GM12891 (cell line): Measurements from ENCODE around the gene BICC1.

Source experiments
- DNase-seq: peaks from one replicate; pipeline ENCODE4 v3.0.0; 2011; ENCODE audit warnings: low spot score; ENCODE audit not compliant: insufficient read length
- FAIRE-seq: peaks from 2 replicates; lab custom pipeline; 2011; peaks lifted over from hg19 to GRCh38; lab: Jason Lieb, UNC
- PAX5 ChIP-seq: IDR thresholded peaks from 2 replicates; pipeline ENCODE4 v1.6.1; 2011; ENCODE audit warnings: low read length, moderate library complexity, mild to moderate bottlenecking; ENCODE audit not compliant: insufficient read depth, severe bottlenecking
- POLR2A ChIP-seq: IDR thresholded peaks from 2 replicates; pipeline ENCODE4 v1.6.1; 2011; ENCODE audit warnings: low read depth, low read length, control low read depth
- POLR2AphosphoS5 ChIP-seq: IDR thresholded peaks from 2 replicates; pipeline ENCODE4 v1.6.1; 2011; ENCODE audit warnings: low read depth, low read length, control low read depth
- POU2F2 ChIP-seq: IDR thresholded peaks from 2 replicates; pipeline ENCODE4 v1.6.1; 2011; ENCODE audit warnings: low read depth, mild to moderate bottlenecking, control low read depth, low read length, moderate library complexity
- SPI1 ChIP-seq: IDR thresholded peaks from 2 replicates; pipeline ENCODE4 v1.6.1; 2011; ENCODE audit warnings: low read depth, low read length, control low read depth
- TAF1 ChIP-seq: IDR thresholded peaks from 2 replicates; pipeline ENCODE4 v1.6.1; 2011; ENCODE audit warnings: low read depth, low read length, control low read depth

The BICC1 gene

DNA sequence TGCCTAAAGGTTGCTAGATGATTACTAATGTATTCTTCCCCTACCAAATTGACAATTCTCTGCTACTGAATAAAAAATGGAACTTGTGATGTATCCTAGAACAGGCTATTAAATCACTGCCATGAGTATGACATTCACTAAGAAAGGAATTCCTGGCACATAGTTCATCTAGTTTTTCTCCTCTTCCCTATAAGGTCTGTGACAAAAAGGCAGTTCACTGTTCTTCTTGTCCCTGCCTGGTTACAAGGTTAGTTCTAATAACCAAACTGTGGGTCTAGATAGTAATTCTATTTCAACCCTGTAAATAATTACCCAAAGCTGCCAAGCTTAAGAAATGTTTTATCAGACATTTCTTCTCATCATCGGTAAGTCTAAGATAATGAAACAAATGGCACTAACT, 245.6 kb downstream of the BICC1 start:
- no peak for FAIRE-seq

DNA sequence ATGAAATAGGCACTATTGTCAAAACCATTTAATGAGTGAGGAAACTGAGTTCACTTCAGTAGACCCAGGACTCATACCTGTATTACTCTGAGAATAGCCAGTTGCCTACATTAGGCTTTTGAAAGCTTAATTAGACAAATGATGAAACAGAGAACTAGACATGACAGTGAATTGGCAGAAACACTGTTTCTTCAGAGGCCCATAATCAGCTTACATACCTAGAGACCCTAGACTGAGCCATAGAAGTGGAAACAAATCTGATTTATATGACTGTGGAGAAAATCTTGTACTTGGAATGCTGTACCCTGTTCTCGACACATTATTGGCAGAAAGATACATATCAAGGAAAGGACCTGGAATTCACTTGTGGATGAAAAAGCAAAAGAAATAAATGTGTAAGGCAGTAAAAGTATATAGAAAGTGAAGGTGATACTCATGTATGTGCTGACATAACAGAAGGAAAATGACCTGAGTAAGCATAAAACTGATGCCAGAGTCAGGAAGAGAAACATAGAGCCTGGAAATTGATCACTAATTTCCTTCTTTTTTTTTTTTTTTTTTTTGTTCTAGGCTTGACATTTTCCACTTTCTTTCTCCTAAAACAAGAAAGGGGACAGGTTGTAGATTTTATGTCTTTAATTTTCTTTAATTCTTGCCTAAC, 251.5 kb downstream of the BICC1 start:
- DNase-seq: no peak
- FAIRE-seq: no peak
- TF ChIP-seq POU2F2: no peak
- no peak for TF ChIP-seq TAF1
- TF ChIP-seq POLR2A: no peak

More for the DNA sequence above, 245.6 kb downstream of the BICC1 start:
- no peak for DNase-seq
- TF ChIP-seq PAX5 (no peak), POLR2AphosphoS5 (no peak), POLR2A (no peak), POU2F2 (no peak), SPI1 (no peak), TAF1 (no peak)

DNA sequence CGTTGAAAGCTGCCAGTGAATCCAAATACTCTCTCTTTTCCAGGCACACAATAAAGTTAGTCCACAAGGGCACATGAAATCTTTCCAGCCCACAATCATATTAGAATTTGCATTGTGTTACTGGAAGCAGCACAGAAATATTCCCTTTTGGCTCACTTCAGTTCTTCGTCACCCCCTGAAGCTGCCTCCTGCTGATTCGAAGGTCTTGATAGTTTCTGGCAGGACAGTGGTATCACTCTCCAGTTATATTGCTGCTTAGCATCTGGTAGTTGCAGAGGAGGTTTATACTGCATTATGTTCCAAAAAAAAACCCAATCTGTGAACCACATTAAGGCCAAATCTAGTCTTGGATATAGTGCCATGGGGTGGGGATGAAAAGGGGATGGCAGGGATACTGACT, 253.2 kb downstream of the BICC1 start:
- TF ChIP-seq SPI1 (no peak), POLR2AphosphoS5 (no peak), TAF1 (no peak), POLR2A (no peak), POU2F2 (no peak), PAX5 (no peak)
- no peak for FAIRE-seq
- no peak for DNase-seq

DNA sequence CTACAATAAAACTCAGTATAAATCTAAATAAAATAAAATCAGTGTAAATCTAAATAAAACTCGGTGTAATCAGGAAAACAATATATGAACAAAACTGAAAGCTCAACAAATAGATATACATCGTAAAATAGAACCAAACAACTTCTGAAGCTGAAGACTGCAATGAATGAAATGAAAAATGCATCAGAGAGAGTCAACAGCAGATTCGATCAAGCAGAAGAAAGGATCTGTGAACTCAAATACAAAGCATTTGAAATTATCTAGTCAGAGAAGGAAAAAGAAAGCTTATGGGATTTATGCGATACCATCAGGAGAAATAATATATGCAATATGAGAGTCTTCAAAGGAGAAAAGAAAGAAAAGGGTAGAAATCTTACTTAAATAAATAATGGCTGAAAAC, 255.0 kb downstream of the BICC1 start:
- FAIRE-seq (no peak), DNase-seq (no peak)
- no peak for TF ChIP-seq PAX5

DNA sequence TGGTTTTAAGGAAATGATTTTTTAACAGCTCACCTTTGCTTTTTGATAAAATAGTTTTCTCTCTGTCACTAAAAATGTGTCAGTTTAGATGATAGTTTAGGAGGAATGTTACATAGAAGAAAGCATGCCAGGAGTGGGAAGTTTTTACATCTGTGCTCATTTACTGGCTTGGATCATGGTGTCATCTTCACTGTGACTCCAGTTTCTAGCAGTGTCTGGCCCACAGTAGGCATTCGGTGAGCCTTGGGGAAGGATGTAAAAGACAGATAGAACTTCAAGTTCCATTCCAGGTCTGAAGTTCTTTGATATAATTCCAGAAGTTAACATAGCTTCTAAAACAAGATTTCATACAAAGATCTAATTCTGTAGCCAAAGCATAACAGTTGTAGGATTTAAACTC, 259.2 kb downstream of the BICC1 start:
- FAIRE-seq: no peak
- no peak for DNase-seq
- no peak for TF ChIP-seq PAX5
- TF ChIP-seq POLR2A: no peak
- no peak for TF ChIP-seq POU2F2
- TF ChIP-seq SPI1: no peak
- no peak for TF ChIP-seq POLR2AphosphoS5
- no peak for TF ChIP-seq TAF1

DNA sequence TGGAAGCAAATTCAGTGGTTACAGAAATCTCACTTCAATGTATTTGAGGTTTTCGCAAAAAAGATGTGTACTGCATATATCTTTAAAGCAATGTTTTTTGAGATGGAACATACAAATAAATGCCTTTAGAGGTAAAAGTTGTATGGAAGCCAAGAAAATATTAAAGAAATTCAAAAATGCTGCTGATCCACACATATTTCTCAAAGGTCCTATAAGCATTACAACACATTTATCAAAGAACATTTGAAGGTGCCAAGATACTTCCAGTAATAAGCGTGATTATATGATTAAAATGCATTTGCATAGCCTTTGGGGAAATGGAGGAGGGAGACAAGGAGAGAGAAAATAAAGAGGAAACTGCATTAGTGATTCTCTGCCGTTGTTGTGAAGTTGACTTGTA, 260.1 kb downstream of the BICC1 start:
- DNase-seq (no peak), FAIRE-seq (no peak)
- TF ChIP-seq POLR2A (no peak), POU2F2 (no peak), POLR2AphosphoS5 (no peak), PAX5 (no peak), SPI1 (no peak), TAF1 (no peak)

DNA sequence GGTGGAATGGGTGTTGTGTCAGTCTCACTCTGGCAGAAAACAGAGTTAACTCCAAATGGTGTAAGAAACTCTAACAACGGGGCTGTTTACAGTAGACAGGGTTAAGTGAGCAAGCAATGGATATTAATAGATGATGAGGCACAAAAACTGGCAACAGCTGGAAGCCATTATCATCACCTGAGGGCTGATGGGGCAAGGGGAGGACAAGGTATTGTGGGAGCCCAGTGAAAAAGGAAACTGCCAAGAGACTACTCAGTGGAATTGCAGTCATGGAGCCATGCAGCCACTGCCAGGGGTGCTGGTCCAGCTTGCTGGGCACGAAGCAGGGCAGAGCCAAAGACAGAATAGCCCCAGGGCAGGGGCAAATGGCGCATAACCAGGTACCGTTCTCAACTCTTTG, 260.7 kb downstream of the BICC1 start:
- FAIRE-seq (no peak), DNase-seq (no peak)
- TF ChIP-seq POLR2AphosphoS5 (no peak), TAF1 (no peak), POLR2A (no peak), SPI1 (no peak), POU2F2 (no peak), PAX5 (no peak)

DNA sequence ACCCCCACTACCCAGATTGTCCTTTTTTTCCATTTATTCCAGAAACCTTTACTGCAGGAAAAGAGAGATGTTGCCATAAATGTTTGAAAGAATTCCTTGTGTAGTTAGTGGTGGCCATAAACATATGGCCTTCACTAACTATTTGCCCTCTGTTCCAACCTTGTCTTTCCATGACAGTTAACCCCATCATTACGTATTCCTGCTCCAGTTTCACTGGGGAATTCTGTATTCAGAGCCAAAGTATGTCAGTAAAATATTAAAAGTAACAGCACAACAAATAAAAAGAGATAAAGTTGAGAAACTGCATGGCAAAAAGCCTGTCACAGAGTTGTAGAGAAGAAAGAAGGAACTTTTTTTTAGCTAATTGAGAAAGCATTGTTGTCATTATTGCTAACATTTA, 261.3 kb downstream of the BICC1 start:
- DNase-seq: no peak
- no peak for FAIRE-seq
- no peak for TF ChIP-seq SPI1
- no peak for TF ChIP-seq POU2F2

DNA sequence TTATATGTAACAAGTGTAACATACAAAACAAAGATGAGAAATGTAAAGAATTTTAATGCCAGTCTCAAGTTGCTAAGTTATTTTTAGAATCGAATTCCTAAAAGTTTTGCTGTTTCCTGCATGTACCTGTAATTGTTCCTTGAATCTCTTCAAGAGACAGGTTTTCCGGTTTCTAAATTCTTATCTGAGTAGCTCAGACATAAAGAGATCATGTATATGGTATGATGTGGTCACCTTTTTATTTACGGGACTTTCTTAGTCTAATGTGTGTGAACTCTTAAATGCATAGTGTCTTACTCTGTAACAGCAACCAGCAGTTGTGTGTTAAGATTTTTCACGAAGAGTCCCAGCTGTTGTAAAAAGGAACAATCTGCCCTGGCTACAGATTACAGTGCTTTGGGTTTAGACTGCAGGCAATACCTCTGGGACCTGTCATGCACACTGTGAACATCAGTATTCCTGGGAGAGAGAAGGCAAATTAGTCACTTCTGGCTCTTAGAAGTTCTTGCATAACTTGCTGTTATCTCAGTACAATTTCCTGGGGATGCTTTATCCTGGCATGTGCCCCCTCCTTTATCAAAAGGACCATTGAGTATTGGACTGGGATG, 263.4 kb downstream of the BICC1 start:
- TF ChIP-seq POLR2AphosphoS5 (no peak), POLR2A (no peak), PAX5 (no peak), TAF1 (no peak), SPI1 (no peak), POU2F2 (no peak)
- FAIRE-seq (no peak), DNase-seq (no peak)

DNA sequence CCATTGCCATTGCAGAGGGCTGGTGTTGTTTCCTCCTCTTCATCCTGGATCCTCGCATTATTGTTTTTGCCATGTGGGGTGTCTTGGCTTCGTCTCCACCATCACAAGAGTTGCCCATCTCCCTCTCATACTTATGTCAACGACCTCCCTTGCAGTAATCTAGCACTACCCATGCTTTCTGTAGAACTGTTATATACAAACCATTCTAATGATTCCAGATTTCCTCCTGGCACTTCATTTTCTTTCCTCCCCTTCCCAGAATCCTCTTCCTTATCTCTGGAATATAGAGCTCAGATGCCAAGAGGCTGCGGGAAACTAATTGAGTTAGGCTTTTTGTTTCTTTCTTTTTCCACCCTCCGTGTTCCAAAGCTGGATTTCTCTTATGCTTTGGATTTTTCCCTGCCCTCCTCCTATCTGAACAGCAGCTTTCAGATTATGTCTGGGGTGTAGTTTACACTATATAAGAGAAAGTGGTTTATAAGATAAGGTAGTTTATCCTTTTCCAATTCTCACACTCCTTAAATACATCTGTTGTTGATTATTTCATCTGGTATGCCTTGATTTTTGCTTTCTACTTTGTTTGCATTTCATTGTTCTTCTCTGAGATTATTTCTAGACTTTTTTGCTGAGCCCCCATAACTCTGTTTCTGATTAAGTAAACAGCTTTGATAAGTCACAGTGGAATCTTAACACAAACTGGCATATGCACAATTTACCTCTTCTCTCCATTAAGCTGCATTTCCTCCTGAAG, 264.1 kb downstream of the BICC1 start:
- TF ChIP-seq POLR2AphosphoS5 (no peak), POU2F2 (no peak), SPI1 (no peak), POLR2A (no peak), PAX5 (no peak), TAF1 (no peak)
- no peak for FAIRE-seq
- no peak for DNase-seq
